B cell (primary cell): ENCODE results near the gene ECI1.
"Not testable (repeated sequence)": the region's sequence is repeated elsewhere in the genome, so short reads cannot be mapped to it uniquely, and the experiment has no call there.

Experiments
- EZH2 ChIP-seq: IDR thresholded peaks from 2 replicates; pipeline ENCODE4 v1.6.1; 2012; ENCODE audit warnings: borderline replicate concordance, low read depth, mild to moderate bottlenecking, moderate library complexity, low read length; ENCODE audit not compliant: insufficient read depth, poor library complexity, severe bottlenecking
- TF ChIP-seq, protein P1 (sequence below): fragments of 200-600 bp; IDR thresholded peaks from one replicate; pipeline ENCODE4 v1.8.0; 2022; ENCODE audit warnings: antibody characterized with exemption, mild to moderate bottlenecking

DNA sequence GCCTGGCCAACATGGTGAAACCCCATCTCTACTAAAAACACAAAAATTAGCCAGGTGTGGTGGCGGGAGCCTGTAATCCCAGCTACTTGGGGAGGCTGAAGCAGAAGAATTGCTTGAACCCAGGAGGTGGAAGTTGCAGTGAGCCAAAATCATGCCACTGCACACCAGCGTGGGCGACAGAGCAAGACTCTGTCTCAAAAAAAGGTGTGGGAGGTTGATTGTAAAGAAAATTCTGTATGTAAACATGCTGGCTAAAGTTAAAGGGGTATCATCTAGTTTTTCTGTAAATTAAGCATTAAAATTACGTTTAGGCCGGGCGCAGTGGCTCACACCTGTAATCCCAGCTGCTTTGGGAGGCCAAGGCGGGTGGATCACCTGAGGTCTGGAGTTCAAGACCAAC lies 7.1 kb upstream of the ECI1 start:
- TF ChIP-seq, protein P1, sequence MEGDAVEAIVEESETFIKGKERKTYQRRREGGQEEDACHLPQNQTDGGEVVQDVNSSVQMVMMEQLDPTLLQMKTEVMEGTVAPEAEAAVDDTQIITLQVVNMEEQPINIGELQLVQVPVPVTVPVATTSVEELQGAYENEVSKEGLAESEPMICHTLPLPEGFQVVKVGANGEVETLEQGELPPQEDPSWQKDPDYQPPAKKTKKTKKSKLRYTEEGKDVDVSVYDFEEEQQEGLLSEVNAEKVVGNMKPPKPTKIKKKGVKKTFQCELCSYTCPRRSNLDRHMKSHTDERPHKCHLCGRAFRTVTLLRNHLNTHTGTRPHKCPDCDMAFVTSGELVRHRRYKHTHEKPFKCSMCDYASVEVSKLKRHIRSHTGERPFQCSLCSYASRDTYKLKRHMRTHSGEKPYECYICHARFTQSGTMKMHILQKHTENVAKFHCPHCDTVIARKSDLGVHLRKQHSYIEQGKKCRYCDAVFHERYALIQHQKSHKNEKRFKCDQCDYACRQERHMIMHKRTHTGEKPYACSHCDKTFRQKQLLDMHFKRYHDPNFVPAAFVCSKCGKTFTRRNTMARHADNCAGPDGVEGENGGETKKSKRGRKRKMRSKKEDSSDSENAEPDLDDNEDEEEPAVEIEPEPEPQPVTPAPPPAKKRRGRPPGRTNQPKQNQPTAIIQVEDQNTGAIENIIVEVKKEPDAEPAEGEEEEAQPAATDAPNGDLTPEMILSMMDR, result not testable (repeated sequence)
- not testable (repeated sequence) for TF ChIP-seq EZH2
